Coronary artery (tissue), 2 donors: ENCODE measurements around the gene EDA2R.

Experiments used
- DNase-seq: peaks from one replicate; pipeline ENCODE4 v3.0.0-alpha.2; 2017; ENCODE audit warnings: low spot score
- H3K27ac ChIP-seq, 2 donors: fragments of 200-600 bp; sonication (generic); one replicate each; pipeline ENCODE4 v1.5.1; 2016 to 2019
- H3K4me3 ChIP-seq: fragments of 200-600 bp; sonication (generic); 2 replicates; pipeline ENCODE4 v1.5.1; 2016; ENCODE audit warnings: mild to moderate bottlenecking, moderate library complexity
- CTCF ChIP-seq: fragments of 200-600 bp; sonication (generic); IDR thresholded peaks from one replicate; pipeline ENCODE4 v1.5.1; 2019; ENCODE audit warnings: antibody characterized with exemption

The EDA2R gene

DNA sequence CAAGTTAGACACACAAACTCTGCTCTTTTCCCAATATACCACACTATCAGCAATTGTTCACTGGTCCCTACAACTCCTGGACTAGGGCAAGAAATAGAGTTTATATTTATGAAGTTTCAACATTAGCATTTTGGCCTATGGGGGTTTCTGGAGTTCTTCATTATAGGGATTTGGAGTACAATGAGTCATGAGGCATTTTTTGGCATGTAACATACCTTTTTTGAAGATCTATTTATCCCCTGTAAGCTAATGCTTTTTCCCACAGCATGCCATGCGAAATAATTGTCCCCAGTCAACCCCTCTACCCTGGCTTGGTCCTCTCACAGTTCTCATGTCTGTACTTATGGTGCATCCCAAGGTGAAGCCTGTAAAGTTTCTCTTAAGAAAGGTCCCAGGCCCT, 36.7 kb upstream of the EDA2R start:
- no peak overlapping the region for H3K27ac ChIP-seq
- no peak overlapping the region for H3K4me3 ChIP-seq
- DNase-seq, result no peak
- TF ChIP-seq CTCF, result no peak

DNA sequence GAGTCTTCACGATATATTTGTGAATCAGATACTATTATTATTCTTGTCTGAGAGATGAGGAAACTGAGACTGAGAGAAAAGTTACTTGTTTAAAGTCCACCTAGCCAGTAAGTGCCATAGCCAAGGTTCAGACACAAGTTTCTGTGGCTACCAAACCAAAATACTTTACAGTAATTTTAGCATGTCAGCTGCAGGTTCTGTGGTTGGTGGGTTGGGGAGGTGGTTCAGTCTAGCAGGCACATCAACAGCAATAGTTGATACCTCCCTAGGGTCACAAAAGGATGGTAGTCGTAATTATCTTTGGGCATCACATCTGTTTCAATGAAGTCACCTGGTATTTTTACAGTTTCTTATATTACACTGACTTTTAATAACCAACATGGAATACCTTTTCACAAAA, 35.6 kb upstream of the EDA2R start:
- no peak for DNase-seq
- Histone ChIP-seq H3K27ac (no peak overlapping the region), H3K4me3 (no peak overlapping the region)
- no peak for TF ChIP-seq CTCF

DNA sequence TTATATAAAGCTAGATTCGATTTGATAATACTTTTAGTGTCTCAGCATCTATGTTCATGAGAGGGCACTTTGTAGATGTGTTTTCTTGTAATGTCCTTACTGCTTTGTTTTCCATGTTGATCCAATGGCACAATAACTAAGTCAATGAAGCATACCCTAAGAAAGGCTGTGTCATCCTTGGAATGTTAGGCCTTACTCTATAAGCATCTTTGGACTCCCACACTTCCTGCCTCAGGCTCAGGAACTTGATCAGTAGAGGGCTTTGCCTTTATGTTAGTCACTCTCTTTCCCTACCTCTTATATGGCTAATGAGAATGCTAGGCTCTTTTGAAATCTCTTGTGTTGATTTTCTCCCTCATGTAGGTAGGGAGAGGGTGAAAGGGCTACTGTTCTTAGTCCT, 33.2 kb upstream of the EDA2R start:
- Histone ChIP-seq H3K27ac (no peak overlapping the region), H3K4me3 (no peak overlapping the region)
- no peak for DNase-seq
- TF ChIP-seq CTCF, result no peak

DNA sequence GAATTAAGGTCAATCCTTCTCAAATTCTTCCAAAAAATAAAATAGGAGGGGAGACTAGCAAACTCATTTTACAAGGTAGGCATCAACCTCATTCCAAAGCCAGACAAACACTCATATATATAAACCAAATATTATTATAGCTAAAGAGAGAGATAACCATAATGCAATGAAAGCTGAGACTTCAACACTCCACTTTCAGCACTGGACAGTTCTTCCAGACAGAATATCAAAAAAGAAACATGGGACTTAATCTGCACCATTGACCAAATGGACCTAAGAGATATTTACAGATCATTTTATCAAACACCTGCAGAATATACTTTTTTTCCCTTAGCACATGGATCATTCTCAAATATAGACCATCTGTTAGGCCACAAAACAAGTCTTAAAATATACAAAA, 15.5 kb upstream of the EDA2R start:
- no peak for TF ChIP-seq CTCF
- Histone ChIP-seq H3K4me3 (no peak overlapping the region), H3K27ac (no peak overlapping the region)
- DNase-seq, result no peak

DNA sequence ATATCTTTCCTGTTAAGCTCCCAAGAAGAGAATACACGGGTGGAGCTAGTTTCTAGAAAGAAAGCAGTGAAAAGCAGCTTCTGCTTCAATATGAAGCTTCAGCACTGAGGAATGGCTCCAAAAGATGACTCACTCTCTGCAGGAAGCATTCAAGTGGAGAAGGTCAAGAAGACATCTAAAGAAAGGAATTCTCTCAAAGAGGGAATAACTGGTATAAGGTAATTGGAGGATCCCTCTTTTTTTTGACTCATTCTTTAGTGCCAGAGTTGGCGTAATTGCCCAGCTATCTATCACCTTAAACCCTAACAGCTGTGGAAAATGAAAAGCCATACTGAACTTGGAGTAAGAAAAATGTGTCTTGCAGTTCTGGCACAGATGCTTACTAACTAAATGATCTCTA, 3.5 kb downstream of the EDA2R start:
- Histone ChIP-seq H3K27ac (no peak overlapping the region), H3K4me3 (no peak overlapping the region)
- no peak for TF ChIP-seq CTCF
- no peak for DNase-seq

DNA sequence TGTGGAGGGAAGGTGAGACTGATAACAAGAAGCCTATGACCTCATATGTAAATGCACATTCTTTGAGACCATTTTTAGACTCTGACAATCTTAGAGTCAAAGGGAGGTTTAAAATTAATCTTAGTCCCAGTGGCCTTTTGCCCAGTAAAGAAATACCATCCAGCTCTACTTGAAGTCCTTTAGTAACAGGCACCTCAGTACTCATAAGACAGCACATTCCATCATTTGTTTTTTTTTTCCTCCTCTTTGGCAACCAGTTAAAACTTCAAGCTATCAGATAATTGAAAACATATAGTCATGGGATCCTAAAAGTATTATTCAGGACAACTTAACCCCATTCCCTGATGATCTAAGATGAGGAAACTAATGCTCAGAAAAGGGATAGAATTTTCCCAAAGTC, 4.6 kb downstream of the EDA2R start:
- no peak for TF ChIP-seq CTCF
- Histone ChIP-seq H3K4me3 (no peak overlapping the region), H3K27ac (no peak overlapping the region)
- no peak for DNase-seq

DNA sequence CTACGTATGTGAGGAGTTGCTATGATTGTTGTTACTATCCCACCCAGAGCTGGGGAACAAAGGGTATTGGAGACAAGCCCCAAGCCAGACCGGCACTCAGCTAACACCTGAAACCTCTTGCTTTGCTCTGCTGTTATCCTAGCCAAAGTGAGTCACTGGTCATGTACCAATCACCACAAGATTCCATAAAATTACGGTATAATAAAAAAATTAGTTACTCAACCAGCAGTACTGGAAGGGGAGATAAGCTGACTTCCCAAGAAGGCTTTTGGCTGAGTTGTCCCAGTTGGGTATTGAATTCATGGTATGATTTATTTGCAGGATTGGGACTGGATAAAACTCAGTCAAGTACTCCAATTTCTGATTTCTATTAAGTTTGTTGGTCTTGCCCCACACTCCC, 5.3 kb downstream of the EDA2R start:
- no peak for TF ChIP-seq CTCF
- no peak overlapping the region for H3K27ac ChIP-seq
- no peak overlapping the region for H3K4me3 ChIP-seq
- no peak for DNase-seq
